Panc1 (cell line): ENCODE measurements around the gene COL4A2.

Experiments
- POLR2AphosphoS5 ChIP-seq: IDR thresholded peaks from 2 replicates; pipeline ENCODE4 v1.6.1; 2012; ENCODE audit warnings: mild to moderate bottlenecking, low read depth, low read length, moderate library complexity
- TF ChIP-seq, protein P1 (sequence below): fragments of 450-650 bp; IDR thresholded peaks from 2 replicates; pipeline ENCODE4 v1.5.1; 2017; ENCODE audit warnings: mild to moderate bottlenecking

DNA sequence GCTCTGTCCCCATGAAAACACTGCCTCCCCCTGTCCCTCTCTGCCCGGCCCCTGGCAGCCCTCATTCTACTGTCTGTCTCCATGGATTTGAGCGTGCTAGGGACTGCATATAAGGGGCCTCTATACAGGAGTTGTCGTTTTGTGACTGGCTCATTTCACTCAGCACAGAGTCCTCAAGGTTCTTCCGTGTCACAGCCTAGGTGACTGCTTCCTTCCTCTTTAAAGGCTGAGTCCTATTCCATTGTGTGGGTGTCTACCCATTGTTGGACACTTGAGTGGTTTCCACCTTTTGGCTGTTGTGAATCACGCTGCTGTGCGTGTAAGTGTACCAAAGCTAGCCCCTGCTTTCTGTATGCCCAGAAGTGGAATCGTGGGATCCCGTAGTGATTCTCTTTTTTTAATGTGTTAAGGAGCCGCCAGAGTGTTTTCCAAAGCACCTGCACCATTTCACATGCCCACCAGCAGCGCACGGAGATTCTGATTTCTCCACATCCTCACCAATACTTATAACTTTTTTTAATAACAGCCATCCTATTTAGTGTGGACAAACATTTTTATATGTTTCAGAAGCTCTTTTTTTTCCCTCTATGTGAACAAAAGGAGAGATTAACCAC, 116.7 kb downstream of the COL4A2 start:
- TF ChIP-seq, protein P1, sequence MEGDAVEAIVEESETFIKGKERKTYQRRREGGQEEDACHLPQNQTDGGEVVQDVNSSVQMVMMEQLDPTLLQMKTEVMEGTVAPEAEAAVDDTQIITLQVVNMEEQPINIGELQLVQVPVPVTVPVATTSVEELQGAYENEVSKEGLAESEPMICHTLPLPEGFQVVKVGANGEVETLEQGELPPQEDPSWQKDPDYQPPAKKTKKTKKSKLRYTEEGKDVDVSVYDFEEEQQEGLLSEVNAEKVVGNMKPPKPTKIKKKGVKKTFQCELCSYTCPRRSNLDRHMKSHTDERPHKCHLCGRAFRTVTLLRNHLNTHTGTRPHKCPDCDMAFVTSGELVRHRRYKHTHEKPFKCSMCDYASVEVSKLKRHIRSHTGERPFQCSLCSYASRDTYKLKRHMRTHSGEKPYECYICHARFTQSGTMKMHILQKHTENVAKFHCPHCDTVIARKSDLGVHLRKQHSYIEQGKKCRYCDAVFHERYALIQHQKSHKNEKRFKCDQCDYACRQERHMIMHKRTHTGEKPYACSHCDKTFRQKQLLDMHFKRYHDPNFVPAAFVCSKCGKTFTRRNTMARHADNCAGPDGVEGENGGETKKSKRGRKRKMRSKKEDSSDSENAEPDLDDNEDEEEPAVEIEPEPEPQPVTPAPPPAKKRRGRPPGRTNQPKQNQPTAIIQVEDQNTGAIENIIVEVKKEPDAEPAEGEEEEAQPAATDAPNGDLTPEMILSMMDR: no peak
- no peak for TF ChIP-seq POLR2AphosphoS5
